ENCODE data around the gene DKC1.

DKC1 gene

GRCh38 chrX:154780968-154781367, 18.3 kb downstream of the DKC1 start:
- no peak for TF ChIP-seq TOX (CRISPR knock-in tag; IDR thresholded peaks at IDR 0.05; ENCODE audit: borderline replicate concordance)
- no peak for TF ChIP-seq OSR1 (CRISPR knock-in tag; IDR thresholded peaks at IDR 0.05)
- no peak for TF ChIP-seq RARB (CRISPR knock-in tag; IDR thresholded peaks at IDR 0.05)
- TF ChIP-seq ESRRG (CRISPR knock-in tag; IDR thresholded peaks at IDR 0.05) = no peak
- TF ChIP-seq POU6F1 (CRISPR knock-in tag; IDR thresholded peaks at IDR 0.05; ENCODE audit: borderline replicate concordance, low read depth) = no peak
- TF ChIP-seq GLIS3 (CRISPR knock-in tag; IDR thresholded peaks at IDR 0.05) = no peak
- TF ChIP-seq ZNF565 (CRISPR knock-in tag; conservative IDR thresholded peaks at IDR 0.05; ENCODE audit: low read depth) = no peak
- no peak for TF ChIP-seq BACH2 (CRISPR knock-in tag; IDR thresholded peaks at IDR 0.05; ENCODE audit: borderline replicate concordance)
- ATAC-seq = no peak

- TF ChIP-seq PATZ1 (CRISPR knock-in tag; IDR thresholded peaks at IDR 0.05; ENCODE audit: borderline replicate concordance) = no peak
- no peak for TF ChIP-seq ZNF565 (CRISPR knock-in tag; conservative IDR thresholded peaks at IDR 0.05; ENCODE audit: low read depth)
- no peak for TF ChIP-seq ESRRG (CRISPR knock-in tag; IDR thresholded peaks at IDR 0.05)
- no peak for TF ChIP-seq GLIS3 (CRISPR knock-in tag; IDR thresholded peaks at IDR 0.05)
- no peak for TF ChIP-seq ZNF70 (CRISPR knock-in tag; IDR thresholded peaks at IDR 0.05)
- no peak for TF ChIP-seq ZFP3 (CRISPR knock-in tag; IDR thresholded peaks at IDR 0.05)
- TF ChIP-seq ZNF8 (CRISPR knock-in tag; IDR thresholded peaks at IDR 0.05) = no peak
- TF ChIP-seq CSRNP3 (CRISPR knock-in tag; IDR thresholded peaks at IDR 0.05) = no peak
- TF ChIP-seq SNAI2 (CRISPR knock-in tag; IDR thresholded peaks at IDR 0.05) = no peak
- TF ChIP-seq CSDC2 (CRISPR knock-in tag; IDR thresholded peaks at IDR 0.05) = no peak
- TF ChIP-seq OSR1 (CRISPR knock-in tag; IDR thresholded peaks at IDR 0.05) = no peak
- no peak for TF ChIP-seq ZFP30 (CRISPR knock-in tag; IDR thresholded peaks at IDR 0.05)
- TF ChIP-seq ISL1 (CRISPR knock-in tag; IDR thresholded peaks at IDR 0.05) = no peak
- no peak for TF ChIP-seq RARB (CRISPR knock-in tag; IDR thresholded peaks at IDR 0.05)
- no peak for TF ChIP-seq PPARA (CRISPR knock-in tag; IDR thresholded peaks at IDR 0.05; ENCODE audit: borderline replicate concordance)
- TF ChIP-seq CREB5 (CRISPR knock-in tag; IDR thresholded peaks at IDR 0.05; ENCODE audit: low read depth) = no peak
- no peak for TF ChIP-seq TCF4 (CRISPR knock-in tag; IDR thresholded peaks at IDR 0.05; ENCODE audit: borderline replicate concordance)
- ATAC-seq = no peak
Observed at GRCh38 chrX:154784149-154784995, 21.7 kb downstream of the DKC1 start.

GRCh38 chrX:154785716-154786115, 23.1 kb downstream of the DKC1 start:
- TF ChIP-seq TCF4 (CRISPR knock-in tag; IDR thresholded peaks at IDR 0.05; ENCODE audit: borderline replicate concordance) (no peak), RARB (CRISPR knock-in tag; IDR thresholded peaks at IDR 0.05) (no peak), POU6F1 (CRISPR knock-in tag; IDR thresholded peaks at IDR 0.05; ENCODE audit: borderline replicate concordance, low read depth) (no peak), TSHZ2 (CRISPR knock-in tag; IDR thresholded peaks at IDR 0.05) (no peak), PPARA (CRISPR knock-in tag; IDR thresholded peaks at IDR 0.05; ENCODE audit: borderline replicate concordance) (no peak), ESRRG (CRISPR knock-in tag; IDR thresholded peaks at IDR 0.05) (no peak), ZNF565 (CRISPR knock-in tag; conservative IDR thresholded peaks at IDR 0.05; ENCODE audit: low read depth) (no peak), BACH2 (CRISPR knock-in tag; IDR thresholded peaks at IDR 0.05; ENCODE audit: borderline replicate concordance) (no peak)
- no peak for ATAC-seq
